Breast epithelium (tissue), 3 donors: ENCODE results near the gene TTBK1.

Experiments used
- CTCF ChIP-seq, 3 donors: fragments of 450-650 bp; IDR thresholded peaks; one replicate each; pipeline ENCODE4 v1.5.1; 2016 to 2017; ENCODE audit warnings: antibody characterized with exemption in 3 of 3, mild to moderate bottlenecking in 3 of 3, moderate library complexity in 3 of 3
- POLR2AphosphoS5 ChIP-seq, 3 donors: sonication (generic); formaldehyde crosslinking; IDR thresholded peaks; one replicate each; pipeline ENCODE4 v1.6.1; 2017; ENCODE audit warnings: antibody characterized with exemption in 3 of 3

- no peak for TF ChIP-seq CTCF (IDR thresholded peaks at IDR 0.05)
- no peak for TF ChIP-seq POLR2AphosphoS5 (IDR thresholded peaks at IDR 0.05)
Observed at GRCh38 chr6:43318011-43318410, 74.7 kb downstream of the TTBK1 start.
